VCaP (cell line): Measurements from ENCODE around the gene ARHGAP26.

Experiments
- H3K27ac ChIP-seq: fragments of 450-650 bp; 2 replicates; pipeline ENCODE4 v1.5.1; 2017
- CTCF ChIP-seq: fragments of 450-650 bp; conservative IDR thresholded peaks from 2 replicates; pipeline ENCODE4 v1.5.1; 2017; ENCODE audit warnings: mild to moderate bottlenecking, moderate library complexity

Gene ARHGAP26

GRCh38 chr5:142808878-142809598 lies 38.9 kb downstream of the ARHGAP26 start:
- no peak for TF ChIP-seq CTCF
- no peak overlapping the region for H3K27ac ChIP-seq

- no peak overlapping the region for H3K27ac ChIP-seq
- TF ChIP-seq CTCF, result no peak
These were observed 39.9 kb downstream of the ARHGAP26 start for GRCh38 chr5:142810081-142810480.

GRCh38 chr5:142810743-142811290 lies 40.6 kb downstream of the ARHGAP26 start:
- no peak overlapping the region for H3K27ac ChIP-seq
- no peak for TF ChIP-seq CTCF

- H3K27ac ChIP-seq, result no peak overlapping the region
- TF ChIP-seq CTCF, result no peak
These were observed 41.8 kb downstream of the ARHGAP26 start for GRCh38 chr5:142811866-142812557.

GRCh38 chr5:142813220-142813619 lies 43.0 kb downstream of the ARHGAP26 start:
- TF ChIP-seq CTCF, result no peak
- H3K27ac ChIP-seq, result no peak overlapping the region

- H3K27ac ChIP-seq, result no peak overlapping the region
- no peak for TF ChIP-seq CTCF
These were observed 43.9 kb downstream of the ARHGAP26 start for GRCh38 chr5:142814122-142814521.

- H3K27ac ChIP-seq, result no peak overlapping the region
- TF ChIP-seq CTCF, result no peak
These were observed 45.3 kb downstream of the ARHGAP26 start for GRCh38 chr5:142815469-142815868.
